Hepatocyte (in vitro differentiated cells): ENCODE data around the gene SPECC1L.

Experiments used
- EZH2phosphoT487 ChIP-seq: fragments of 200-600 bp; sonication (generic); IDR thresholded peaks from one replicate; pipeline ENCODE4 v1.6.1; 2018; ENCODE audit warnings: antibody characterized with exemption, mild to moderate bottlenecking, low read depth, moderate library complexity; ENCODE audit not compliant: unreplicated experiment, severe bottlenecking
- TF ChIP-seq, protein P1 (sequence below): fragments of 200-600 bp; sonication (generic); IDR thresholded peaks from 2 replicates; pipeline ENCODE4 v1.5.1; 2016; ENCODE audit warnings: antibody characterized with exemption, mild to moderate bottlenecking; ENCODE audit not compliant: poor library complexity

DNA sequence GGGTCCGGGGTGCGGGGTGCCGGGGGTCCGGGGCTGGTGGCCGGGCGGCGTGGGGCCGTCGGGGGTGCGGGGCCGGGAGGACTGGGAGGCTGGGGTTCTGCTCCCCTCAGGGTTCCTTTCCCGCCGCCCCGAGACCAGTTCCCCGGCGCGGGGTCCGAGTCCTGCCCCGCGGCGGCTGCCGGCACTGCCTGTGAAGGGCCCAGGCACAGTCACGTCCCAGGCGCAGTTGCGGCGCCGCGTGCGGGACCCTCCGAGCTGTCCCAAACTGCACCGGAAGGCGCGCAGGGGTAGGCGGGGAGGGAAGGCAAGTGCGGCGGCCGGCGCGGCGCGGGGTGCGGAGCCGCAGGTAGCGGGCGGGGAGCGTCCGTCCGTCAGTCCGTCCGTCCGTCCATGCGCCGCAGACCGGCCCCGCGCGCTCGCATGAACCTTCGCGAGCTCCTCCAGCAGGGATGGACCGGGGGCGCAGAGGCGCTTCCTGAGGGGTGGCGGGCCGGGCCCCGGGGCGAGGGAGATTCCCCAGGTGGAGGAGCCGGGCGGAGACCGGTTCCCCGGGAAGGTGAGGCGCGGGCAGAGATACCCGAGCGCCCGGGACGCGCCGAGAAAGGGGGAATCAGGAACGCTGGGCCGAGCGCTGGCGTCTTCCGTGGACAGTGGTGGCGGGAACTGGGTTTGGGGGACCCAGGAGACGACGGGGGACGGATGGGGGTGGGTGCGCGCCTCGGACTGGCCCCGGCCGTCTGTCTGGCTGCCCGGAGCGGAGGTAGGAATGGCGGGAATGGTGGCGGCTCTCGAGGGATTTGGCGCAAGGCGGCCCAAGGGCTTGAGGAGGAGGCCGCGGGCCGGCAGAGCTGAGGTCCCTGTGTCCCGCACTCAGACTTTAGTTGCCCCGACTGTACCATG is 153.6 kb downstream of the SPECC1L start:
- TF ChIP-seq, protein P1, sequence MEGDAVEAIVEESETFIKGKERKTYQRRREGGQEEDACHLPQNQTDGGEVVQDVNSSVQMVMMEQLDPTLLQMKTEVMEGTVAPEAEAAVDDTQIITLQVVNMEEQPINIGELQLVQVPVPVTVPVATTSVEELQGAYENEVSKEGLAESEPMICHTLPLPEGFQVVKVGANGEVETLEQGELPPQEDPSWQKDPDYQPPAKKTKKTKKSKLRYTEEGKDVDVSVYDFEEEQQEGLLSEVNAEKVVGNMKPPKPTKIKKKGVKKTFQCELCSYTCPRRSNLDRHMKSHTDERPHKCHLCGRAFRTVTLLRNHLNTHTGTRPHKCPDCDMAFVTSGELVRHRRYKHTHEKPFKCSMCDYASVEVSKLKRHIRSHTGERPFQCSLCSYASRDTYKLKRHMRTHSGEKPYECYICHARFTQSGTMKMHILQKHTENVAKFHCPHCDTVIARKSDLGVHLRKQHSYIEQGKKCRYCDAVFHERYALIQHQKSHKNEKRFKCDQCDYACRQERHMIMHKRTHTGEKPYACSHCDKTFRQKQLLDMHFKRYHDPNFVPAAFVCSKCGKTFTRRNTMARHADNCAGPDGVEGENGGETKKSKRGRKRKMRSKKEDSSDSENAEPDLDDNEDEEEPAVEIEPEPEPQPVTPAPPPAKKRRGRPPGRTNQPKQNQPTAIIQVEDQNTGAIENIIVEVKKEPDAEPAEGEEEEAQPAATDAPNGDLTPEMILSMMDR = no peak
- TF ChIP-seq EZH2phosphoT487 = no peak
